Activated CD4-positive, alpha-beta T cell treated with anti-CD3 and anti-CD28 coated beads, Interleukin-2, amount 10 ng/mL, durations not matched to agents 24 days and 14 days (primary cell): ENCODE results near the gene SMOC2. TPM values are rescaled to one million over a fixed set of nuclear protein-coding genes. Genes with fewer than 3 reads are reported as not detected.

Experiments
- DNase-seq: peaks from one replicate; pipeline ENCODE4 v3.0.0; 2022
- H3K27ac Mint-ChIP-seq: one replicate; pipeline ENCODE4 v1.8.0; 2022; ENCODE audit warnings: mild to moderate bottlenecking, mixed read lengths
- H3K27me3 Mint-ChIP-seq: one replicate; pipeline ENCODE4 v1.8.0; 2022; ENCODE audit warnings: mixed read lengths
- H3K36me3 Mint-ChIP-seq: one replicate; pipeline ENCODE4 v1.8.0; 2022; ENCODE audit warnings: low read depth, mild to moderate bottlenecking, mixed read lengths
- H3K4me1 Mint-ChIP-seq: one replicate; pipeline ENCODE4 v1.8.0; 2021; ENCODE audit warnings: mixed read lengths
- H3K4me3 Mint-ChIP-seq: one replicate; pipeline ENCODE4 v1.8.0; 2022; ENCODE audit warnings: mild to moderate bottlenecking, moderate library complexity, mixed read lengths
- H3K9me3 Mint-ChIP-seq: one replicate; pipeline ENCODE4 v1.8.0; 2021; ENCODE audit warnings: mixed read lengths
- intact Hi-C: fragments of 100-400 bp; cut with micrococcal nuclease; formaldehyde crosslinking; loops from one replicate; pipeline ENCODE4 v1.15.1; 2023
- total RNA-seq: library from RNA; stranded (reverse); gene quantifications from 2 replicates; pipeline ENCODE4 v1.2.3, GENCODE V29; 2022

The SMOC2 gene
- total RNA-seq, 1 donor from 2014 or later = not detected

DNA sequence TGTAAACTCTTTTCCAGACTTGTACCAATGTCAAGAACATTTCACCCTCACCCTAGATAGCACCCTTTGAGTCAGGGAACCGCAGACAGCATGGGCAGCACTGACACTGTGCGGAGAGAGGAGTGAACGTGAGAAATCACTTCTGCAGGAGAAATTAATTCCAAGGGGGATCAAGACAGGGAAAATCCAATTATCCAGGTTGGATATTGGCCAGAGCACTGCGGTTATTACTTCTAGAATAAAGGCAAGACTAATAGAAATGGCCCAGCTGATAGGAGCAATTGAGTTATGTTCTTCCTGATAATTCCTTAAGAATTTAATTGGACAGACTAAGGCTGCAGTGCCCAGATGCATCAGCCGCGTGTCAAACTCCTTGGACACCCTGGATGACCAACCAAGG is 179.6 kb downstream of the SMOC2 start:
- H3K9me3 Mint-ChIP-seq = peaks cover 26% of the 10 kb centered on the region
- no peaks in the 10 kb centered on the region for H3K4me1 Mint-ChIP-seq
- H3K27ac Mint-ChIP-seq = no peak overlapping the region
- H3K4me3 Mint-ChIP-seq = no peak overlapping the region
- intact Hi-C loops = no loop called here
- no peaks in the 10 kb centered on the region for H3K27me3 Mint-ChIP-seq
- no peak for DNase-seq
- H3K36me3 Mint-ChIP-seq = no peaks in the 10 kb centered on the region

DNA sequence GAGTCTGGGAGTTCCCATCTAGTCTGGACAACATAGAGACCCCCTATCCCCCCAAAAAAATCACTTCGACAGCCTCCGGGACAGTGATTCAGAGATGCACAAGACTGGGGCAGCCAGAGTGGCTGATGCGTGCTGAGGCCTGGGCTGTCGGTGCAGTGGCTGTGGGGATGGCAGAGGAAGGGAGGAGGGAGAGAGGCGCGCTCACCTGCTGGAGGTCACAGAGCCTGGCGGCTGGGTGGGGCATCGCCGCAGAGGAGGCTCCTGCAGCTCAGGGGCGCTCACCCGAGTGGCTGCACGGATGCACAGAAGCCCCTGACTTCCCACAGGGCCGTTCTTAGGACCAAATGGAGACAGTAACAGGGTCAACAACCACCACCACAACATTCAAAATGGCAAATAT is 182.8 kb downstream of the SMOC2 start:
- H3K4me3 Mint-ChIP-seq = no peak overlapping the region
- H3K9me3 Mint-ChIP-seq = peaks cover 13% of the 10 kb centered on the region
- H3K27me3 Mint-ChIP-seq = no peaks in the 10 kb centered on the region
- DNase-seq = no peak
- no peak overlapping the region for H3K27ac Mint-ChIP-seq
- intact Hi-C loops = no loop called here
- no peaks in the 10 kb centered on the region for H3K36me3 Mint-ChIP-seq
- no peaks in the 10 kb centered on the region for H3K4me1 Mint-ChIP-seq

DNA sequence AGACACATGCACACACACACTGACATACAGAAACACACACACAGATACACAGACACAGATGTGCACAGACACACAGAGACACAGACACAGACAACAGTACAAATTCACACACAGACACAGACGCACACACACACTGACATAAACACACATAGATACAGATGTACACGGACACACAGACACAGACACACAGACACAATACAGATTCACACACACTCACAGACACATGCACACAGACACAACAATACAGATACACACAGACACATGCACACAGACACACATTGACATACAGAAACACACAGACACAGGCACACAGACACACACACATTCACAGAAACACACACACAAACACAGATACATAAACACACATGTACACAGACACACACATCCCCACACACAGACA is 183.6 kb downstream of the SMOC2 start:
- intact Hi-C loops = no loop called here

DNA sequence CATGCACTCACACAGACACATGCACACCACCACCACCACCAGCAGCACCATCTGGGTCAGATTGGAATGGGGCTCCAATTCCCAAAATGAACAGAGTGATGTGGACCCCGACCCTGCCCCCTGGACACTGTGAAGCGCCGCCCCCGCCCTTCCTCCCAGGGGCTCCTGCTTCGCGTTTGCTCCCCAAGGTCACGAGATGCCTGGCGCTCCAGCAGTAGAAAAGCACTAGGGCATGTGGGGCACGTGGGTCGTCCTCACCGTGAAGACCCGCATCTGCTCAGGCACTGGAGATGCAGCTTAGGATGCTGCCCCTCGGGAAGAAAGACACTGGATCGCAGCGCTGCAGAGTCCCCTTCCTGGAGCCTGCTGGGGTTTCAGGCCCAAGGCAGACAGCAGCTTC is 184.0 kb downstream of the SMOC2 start:
- H3K27me3 Mint-ChIP-seq = no peaks in the 10 kb centered on the region
- H3K36me3 Mint-ChIP-seq = no peaks in the 10 kb centered on the region
- peaks cover 12% of the 10 kb centered on the region for H3K9me3 Mint-ChIP-seq
- no peak overlapping the region for H3K4me3 Mint-ChIP-seq
- intact Hi-C loops = no loop called here
- DNase-seq = no peak
- H3K4me1 Mint-ChIP-seq = no peaks in the 10 kb centered on the region
- H3K27ac Mint-ChIP-seq = no peak overlapping the region

More for the DNA sequence above, 183.6 kb downstream of the SMOC2 start:
- H3K4me3 Mint-ChIP-seq = no peak overlapping the region
- H3K4me1 Mint-ChIP-seq = no peaks in the 10 kb centered on the region
- peaks cover 13% of the 10 kb centered on the region for H3K9me3 Mint-ChIP-seq
- H3K27ac Mint-ChIP-seq = no peak overlapping the region
- no peaks in the 10 kb centered on the region for H3K27me3 Mint-ChIP-seq
- no peak for DNase-seq
- no peaks in the 10 kb centered on the region for H3K36me3 Mint-ChIP-seq

DNA sequence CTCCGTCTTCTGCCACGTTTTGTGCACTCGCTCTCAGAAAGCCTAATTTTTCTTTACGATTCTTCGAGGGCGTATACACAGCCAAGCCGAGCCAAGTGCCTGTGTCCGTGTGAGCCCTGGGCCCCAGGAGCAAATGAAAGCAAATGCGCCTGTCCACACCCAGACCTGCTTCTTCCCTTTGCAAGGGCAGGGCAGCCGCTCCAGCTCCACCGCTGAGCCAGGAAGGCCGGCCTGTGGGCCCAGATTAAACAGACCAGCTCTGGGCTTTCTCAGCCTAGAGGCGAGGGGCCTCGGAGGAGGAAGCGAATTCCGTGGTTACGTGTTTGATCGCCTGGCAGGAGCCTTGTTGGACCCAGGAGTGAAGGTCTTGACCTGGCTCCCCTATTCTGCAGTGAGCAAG is 184.6 kb downstream of the SMOC2 start:
- peaks cover 9% of the 10 kb centered on the region for H3K9me3 Mint-ChIP-seq
- no peak overlapping the region for H3K27ac Mint-ChIP-seq
- H3K4me1 Mint-ChIP-seq = no peaks in the 10 kb centered on the region
- H3K27me3 Mint-ChIP-seq = no peaks in the 10 kb centered on the region
- DNase-seq = no peak
- no peak overlapping the region for H3K4me3 Mint-ChIP-seq
- no peaks in the 10 kb centered on the region for H3K36me3 Mint-ChIP-seq
- intact Hi-C loops = no loop called here

DNA sequence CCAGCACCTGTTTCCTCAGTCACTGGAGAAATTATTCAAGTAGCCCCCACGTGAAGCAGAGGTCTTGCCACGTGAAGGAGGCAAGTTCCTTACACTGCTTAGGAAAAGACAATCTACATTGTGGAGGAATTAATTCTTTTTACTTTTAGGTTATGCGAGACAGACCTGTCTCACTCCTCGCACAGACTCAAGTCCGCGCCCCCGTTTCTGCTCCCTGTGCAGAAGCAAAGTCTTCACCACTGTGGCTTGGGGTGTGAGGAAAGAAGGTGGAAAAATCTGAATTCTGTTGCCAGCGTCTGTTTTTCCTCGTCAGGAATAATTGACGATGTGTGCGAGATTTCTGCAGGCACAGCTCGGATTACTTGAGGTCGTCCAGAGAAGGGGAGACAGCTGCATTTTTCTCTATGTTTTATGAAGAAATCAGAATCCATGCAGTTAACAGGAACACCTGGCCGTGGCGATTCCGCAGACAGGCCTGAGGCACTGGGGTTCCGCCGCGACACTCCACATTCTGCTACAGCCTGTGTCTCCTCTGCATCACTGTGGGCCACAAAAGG is 185.1 kb downstream of the SMOC2 start:
- intact Hi-C loops = no loop called here
- no peak overlapping the region for H3K4me3 Mint-ChIP-seq
- H3K27ac Mint-ChIP-seq = no peak overlapping the region
- H3K36me3 Mint-ChIP-seq = no peaks in the 10 kb centered on the region
- no peaks in the 10 kb centered on the region for H3K4me1 Mint-ChIP-seq
- no peak for DNase-seq
- no peaks in the 10 kb centered on the region for H3K27me3 Mint-ChIP-seq
- H3K9me3 Mint-ChIP-seq = peaks cover 9% of the 10 kb centered on the region

DNA sequence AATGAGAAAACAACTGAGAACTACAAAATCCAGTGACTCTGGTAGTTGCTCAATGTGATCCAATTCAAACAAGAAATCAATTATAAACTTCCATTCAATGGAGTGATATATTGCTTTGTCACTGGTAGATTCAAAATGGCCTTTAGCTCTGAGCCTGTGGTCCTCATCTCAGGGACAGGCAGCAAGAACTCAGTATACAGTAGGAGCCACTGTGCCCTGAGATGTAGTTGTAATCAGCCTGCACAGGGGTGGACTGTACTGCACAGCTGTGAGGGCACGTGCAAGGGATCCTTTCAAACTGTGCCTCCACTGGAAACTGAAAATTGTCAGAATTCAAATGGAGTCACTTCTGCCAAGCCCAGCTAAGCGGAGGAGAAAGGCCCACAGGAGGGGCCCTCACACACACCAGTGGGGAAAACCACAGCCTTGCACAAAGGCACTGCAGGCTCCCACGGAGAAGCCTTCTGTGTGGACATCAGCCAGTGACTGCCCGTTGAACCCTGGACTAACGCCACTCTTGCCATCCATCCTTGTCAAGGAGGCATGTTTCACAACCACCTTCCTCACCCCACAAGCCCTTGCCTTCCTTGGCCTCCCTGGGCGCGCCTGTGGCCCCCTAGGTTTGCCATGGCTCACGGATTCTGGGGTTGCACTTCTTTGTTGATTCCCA is 186.7 kb downstream of the SMOC2 start:
- intact Hi-C loops = no loop called here
- H3K4me1 Mint-ChIP-seq = no peaks in the 10 kb centered on the region
- H3K4me3 Mint-ChIP-seq = no peak overlapping the region
- H3K9me3 Mint-ChIP-seq = peaks cover 3% of the 10 kb centered on the region
- DNase-seq = no peak
- no peak overlapping the region for H3K27ac Mint-ChIP-seq
- no peaks in the 10 kb centered on the region for H3K36me3 Mint-ChIP-seq
- H3K27me3 Mint-ChIP-seq = no peaks in the 10 kb centered on the region

DNA sequence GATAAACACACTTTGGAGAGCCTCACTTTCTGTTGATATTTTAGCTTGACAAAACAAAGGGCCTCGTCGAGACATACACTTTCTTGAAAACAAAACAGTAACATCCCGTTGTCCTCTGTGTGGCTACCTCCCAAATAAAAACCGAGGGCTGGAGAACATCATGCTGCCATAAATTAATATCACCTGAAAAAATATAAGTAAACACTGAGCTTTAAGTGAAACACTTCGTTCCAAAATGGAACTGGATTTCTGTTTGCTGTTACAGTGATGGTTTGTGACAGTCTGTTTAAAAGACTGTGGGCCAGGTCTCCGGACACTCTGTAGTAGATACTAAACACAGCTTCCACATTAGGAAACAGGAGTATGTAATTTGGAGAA is 187.2 kb downstream of the SMOC2 start:
- intact Hi-C loops = no loop called here
- peaks cover 2% of the 10 kb centered on the region for H3K9me3 Mint-ChIP-seq
- no peaks in the 10 kb centered on the region for H3K4me1 Mint-ChIP-seq
- DNase-seq = no peak
- no peak overlapping the region for H3K27ac Mint-ChIP-seq
- H3K36me3 Mint-ChIP-seq = no peaks in the 10 kb centered on the region
- H3K27me3 Mint-ChIP-seq = no peaks in the 10 kb centered on the region
- no peak overlapping the region for H3K4me3 Mint-ChIP-seq

DNA sequence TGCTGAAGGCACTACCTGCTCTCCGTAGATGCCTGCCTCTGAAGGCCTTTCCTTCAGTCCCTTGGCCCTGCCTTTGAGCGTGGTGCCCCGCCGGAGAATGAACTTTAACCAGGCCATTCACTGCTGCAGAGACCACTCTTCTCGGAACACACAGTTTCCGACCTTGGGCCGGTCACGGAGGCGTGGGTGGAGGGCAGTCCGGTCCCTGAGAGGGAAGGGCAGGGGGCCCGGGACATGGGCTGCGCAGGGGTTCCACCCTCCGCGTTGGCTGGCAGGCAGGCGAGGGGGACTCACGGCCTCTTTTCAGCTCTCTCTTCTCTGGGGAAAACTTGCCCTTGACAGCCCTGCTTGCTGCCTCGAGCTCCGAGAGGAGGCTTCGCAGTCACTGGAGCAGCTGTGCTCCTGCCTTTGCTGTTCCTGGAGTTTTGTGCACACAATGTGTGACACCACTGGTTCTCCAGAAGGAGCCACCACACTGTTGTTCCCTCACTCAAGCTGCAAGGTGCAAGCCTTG is 187.8 kb downstream of the SMOC2 start:
- intact Hi-C loops = no loop called here
- Mint-ChIP-seq H3K36me3 (no peaks in the 10 kb centered on the region), H3K4me3 (no peak overlapping the region), H3K9me3 (peaks cover 7% of the 10 kb centered on the region), H3K4me1 (no peaks in the 10 kb centered on the region), H3K27ac (no peak overlapping the region), H3K27me3 (no peaks in the 10 kb centered on the region)
- DNase-seq = no peak

DNA sequence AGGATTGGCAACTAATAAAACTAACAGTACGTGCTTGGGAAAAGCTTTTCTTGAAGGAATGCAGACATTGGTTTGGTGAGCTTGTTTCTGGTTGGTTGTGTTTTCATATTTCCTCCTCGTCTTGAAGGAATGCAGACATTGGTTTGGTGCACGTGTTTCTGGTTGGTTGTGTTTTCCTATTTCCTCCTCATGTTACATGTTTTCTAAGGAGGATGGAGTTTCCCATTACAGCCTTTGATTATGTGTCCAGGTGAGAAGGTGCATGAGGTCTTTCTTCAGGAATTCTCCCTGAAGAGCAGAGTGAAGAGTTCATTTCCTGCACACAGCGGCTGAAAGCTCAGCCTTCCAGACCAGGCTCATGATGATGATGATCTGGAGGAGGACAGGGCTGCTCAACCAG is 190.6 kb downstream of the SMOC2 start:
- Mint-ChIP-seq H3K4me1 (no peaks in the 10 kb centered on the region), H3K36me3 (no peaks in the 10 kb centered on the region), H3K4me3 (no peak overlapping the region), H3K9me3 (peaks cover 7% of the 10 kb centered on the region), H3K27me3 (no peaks in the 10 kb centered on the region), H3K27ac (no peak overlapping the region)
- intact Hi-C loops = no loop called here
- DNase-seq = no peak

DNA sequence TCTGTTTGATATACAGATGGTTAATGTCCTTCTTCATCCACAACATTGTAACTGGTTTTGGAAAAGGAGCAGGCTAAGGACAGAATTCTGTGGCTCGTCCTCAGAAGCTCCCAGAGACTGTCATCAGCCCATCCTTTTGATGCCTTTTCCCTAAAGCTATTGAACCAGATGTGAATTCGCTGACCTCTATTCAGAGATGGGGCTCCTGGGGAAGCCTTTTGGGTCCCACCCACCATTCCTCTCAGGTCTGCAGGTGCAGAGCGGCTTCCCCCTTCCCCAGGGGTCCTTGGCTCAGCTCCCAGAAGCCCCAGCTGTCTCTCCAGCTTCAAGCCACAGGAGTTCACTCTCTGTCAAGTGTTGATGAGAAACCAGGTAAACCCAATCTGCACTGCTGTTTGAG is 191.7 kb downstream of the SMOC2 start:
- no peaks in the 10 kb centered on the region for H3K27me3 Mint-ChIP-seq
- peaks cover 7% of the 10 kb centered on the region for H3K9me3 Mint-ChIP-seq
- H3K36me3 Mint-ChIP-seq = no peaks in the 10 kb centered on the region
- intact Hi-C loops = no loop called here
- no peak overlapping the region for H3K27ac Mint-ChIP-seq
- no peak for DNase-seq
- no peaks in the 10 kb centered on the region for H3K4me1 Mint-ChIP-seq
- no peak overlapping the region for H3K4me3 Mint-ChIP-seq

DNA sequence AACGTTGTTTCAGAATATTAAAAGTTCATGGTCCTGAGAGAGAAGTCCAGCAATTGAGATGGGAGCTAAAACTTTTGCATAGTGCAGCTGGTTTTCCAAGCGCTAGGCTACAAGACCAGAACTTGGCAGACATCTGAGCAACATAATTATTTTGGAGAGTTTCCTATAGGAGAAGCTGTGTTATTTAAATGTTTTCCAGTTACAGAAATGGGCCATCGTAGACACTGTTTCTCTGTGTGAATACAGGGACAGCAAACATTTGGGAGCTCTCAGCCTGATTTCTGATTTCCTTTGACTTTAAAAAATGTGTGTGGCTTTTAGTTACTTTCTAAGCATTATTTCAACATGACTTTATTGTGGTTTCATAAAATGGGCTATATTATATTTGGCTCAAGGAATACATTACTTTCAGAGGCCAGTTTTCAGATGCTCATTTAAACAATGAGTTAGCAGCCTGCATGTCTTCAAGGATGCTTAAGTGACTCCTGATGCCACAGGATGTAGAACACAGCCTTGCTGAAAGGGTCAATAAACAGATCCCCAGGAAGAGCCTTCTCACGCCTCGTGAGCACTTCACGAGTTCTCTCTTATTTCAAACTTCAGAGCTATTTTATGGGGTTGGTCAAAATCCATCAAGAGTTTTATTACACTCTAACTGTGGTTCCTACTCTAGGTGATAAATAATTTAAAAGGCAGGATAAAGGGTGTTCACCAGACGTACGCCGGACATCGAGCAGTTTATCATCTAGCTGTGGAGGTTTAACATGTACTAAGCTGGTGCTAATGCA is 193.8 kb downstream of the SMOC2 start:
- Mint-ChIP-seq H3K4me3 (no peak overlapping the region), H3K27ac (no peak overlapping the region)

DNA sequence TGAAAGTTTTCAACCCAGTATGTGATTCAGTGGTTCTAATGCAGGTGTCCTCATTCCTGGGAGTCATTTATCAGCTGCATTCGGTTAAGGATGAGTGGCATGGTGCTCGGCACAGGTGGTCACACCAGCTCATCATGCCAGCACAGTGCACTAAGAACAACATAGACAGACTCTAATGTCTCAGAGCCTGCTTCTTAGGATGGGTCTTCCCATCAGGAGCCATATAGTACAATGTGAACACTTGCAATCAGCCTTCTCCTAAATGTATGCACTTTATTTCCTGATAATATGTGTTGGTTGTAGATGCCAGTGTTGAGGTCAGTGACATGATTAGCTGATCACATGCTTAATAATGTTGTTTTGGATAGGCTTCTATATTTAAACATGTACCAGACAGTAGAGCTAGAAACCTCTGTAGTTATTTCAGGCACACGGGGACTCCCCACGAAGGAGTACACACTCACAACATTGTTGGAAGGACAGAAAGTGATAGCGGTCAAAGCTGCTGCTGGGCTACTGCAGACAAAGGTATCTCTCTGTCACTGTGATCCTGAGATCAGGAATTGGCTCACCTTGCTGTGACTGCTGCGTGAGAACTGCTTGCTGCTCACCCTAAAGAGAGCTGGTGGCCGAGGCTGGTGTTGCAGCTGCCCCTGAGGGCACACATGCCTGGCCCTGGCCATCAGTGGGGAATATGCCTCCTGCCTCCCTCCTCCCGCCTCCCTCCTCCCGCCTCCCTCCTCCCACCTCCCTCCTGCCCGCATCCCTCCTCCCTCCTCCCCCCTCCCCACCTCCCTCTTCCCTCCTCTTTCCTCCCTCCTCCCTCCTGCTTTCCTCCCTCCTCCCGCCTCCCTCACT is 195.4 kb downstream of the SMOC2 start:
- H3K36me3 Mint-ChIP-seq = no peaks in the 10 kb centered on the region
- no peak for DNase-seq
- intact Hi-C loops = no loop called here
- no peak overlapping the region for H3K4me3 Mint-ChIP-seq
- no peaks in the 10 kb centered on the region for H3K4me1 Mint-ChIP-seq
- H3K9me3 Mint-ChIP-seq = peaks cover 7% of the 10 kb centered on the region
- no peak overlapping the region for H3K27ac Mint-ChIP-seq
- H3K27me3 Mint-ChIP-seq = no peaks in the 10 kb centered on the region

More for the DNA sequence above, 193.8 kb downstream of the SMOC2 start:
- intact Hi-C loops = no loop called here
- no peak for DNase-seq
- Mint-ChIP-seq H3K36me3 (no peaks in the 10 kb centered on the region), H3K9me3 (peaks cover 7% of the 10 kb centered on the region), H3K4me1 (no peaks in the 10 kb centered on the region), H3K27me3 (no peaks in the 10 kb centered on the region)

DNA sequence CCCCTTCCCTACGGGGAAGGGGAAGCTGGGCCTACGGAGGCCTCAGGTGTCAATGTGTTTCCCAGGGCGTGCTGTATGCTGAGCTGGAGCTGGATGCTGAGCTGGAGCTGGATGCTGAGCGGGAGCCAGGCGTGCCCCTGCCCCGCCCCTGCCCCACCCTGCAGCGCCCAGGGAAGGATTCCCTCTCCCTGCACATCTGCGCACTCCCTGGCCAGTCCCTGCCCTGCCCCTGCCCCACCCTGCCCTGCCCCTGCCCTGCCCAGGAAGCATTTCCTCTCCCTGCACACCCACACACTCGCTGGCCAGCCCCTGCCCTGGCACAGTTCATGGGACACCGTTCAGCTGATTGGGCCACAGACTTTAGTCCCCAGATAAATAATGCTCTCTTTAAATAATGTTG is 196.8 kb downstream of the SMOC2 start:
- Mint-ChIP-seq H3K27ac (no peak overlapping the region), H3K4me1 (no peaks in the 10 kb centered on the region), H3K36me3 (no peaks in the 10 kb centered on the region), H3K27me3 (no peaks in the 10 kb centered on the region), H3K4me3 (no peak overlapping the region), H3K9me3 (peaks cover 7% of the 10 kb centered on the region)
- intact Hi-C loops = no loop called here
- DNase-seq = no peak
